ENCODE data around the gene ELAVL1.

DNA sequence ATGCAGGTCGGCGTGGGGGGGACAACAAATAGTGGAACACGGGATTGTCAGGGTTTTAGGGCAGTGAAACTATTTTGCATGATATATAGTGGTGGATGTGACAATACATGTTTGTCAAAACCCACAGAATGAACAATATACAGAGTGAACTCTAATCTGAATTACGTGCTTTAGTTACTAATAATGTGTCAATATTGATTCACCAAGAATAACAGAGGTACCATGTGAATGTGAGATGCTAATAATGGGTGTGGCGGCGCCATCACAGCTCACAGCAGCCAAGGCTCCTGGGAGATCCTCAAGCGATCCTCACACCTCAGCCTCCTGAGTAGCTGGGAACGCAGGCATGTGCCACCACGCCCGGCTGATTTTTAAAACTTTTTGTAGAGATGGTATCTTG is 12.9 kb downstream of the ELAVL1 start:
- no peak for TF ChIP-seq GATA2 (IDR thresholded peaks at IDR 0.05; ENCODE audit: low read depth, low read length)
- TF ChIP-seq GATA3 (IDR thresholded peaks at IDR 0.05; ENCODE audit: low read depth, low read length) = no peak

All from SH-SY5Y (cell line).